HEK293 (cell line): ENCODE measurements around the gene RNF215.

Experiments
- CTCF ChIA-PET: fragments of 350-600 bp; formaldehyde crosslinking; extraction: SDS; loops from one replicate; lab custom pipeline; 2021; ENCODE audit warnings: antibody characterized with exemption; lab: Yijun Ruan, JAX
- POLR2A ChIA-PET: fragments of 300-600 bp; formaldehyde crosslinking; extraction: SDS; loops from one replicate; lab custom pipeline; 2020; ENCODE audit warnings: antibody characterized with exemption, inconsistent platforms; lab: Yijun Ruan, JAX
- H3K27ac ChIP-seq: fragments of 200-500 bp; sonication (Bioruptor generic); 2 replicates; pipeline ENCODE4 v1.5.1; 2014; ENCODE audit warnings: low read depth, low read length, control low read depth, inconsistent platforms; ENCODE audit errors: extremely low read depth
- H3K36me3 ChIP-seq, 2 experiments: fragments of 200-500 bp in 1 of 2; sonication (Bioruptor generic) in 1 of 2; 1 replicate in 1 of 2; 2 replicates in 1 of 2; pipeline ENCODE4 v1.5.1; 2014 to 2017; ENCODE audit warnings: inconsistent platforms in 2 of 2, low read length in 2 of 2; ENCODE audit not compliant: control insufficient read depth in 2 of 2, insufficient read depth in 1 of 2
- H3K4me1 ChIP-seq: fragments of 200-500 bp; sonication (Bioruptor generic); 2 replicates; pipeline ENCODE4 v1.5.1; 2014; ENCODE audit warnings: mild to moderate bottlenecking, low read length, inconsistent platforms; ENCODE audit not compliant: control insufficient read depth, insufficient read depth
- H3K4me3 ChIP-seq: 2 replicates; pipeline ENCODE4 v1.5.1; 2011; ENCODE audit warnings: low read depth, mild to moderate bottlenecking, control low read depth, low read length, moderate library complexity
- H3K9me3 ChIP-seq: fragments of 200-500 bp; sonication (Bioruptor generic); 2 replicates; pipeline ENCODE4 v1.5.1; 2014; ENCODE audit warnings: low read depth, low read length, inconsistent platforms; ENCODE audit not compliant: control insufficient read depth, insufficient read depth
- ATF2 ChIP-seq: fragments of 450-650 bp; formaldehyde crosslinking; IDR thresholded peaks from 2 replicates; pipeline ENCODE4 v1.5.1; 2016; ENCODE audit warnings: missing biosample characterization, missing genetic modification characterization, low read depth
- KLF7 ChIP-seq: fragments of 450-650 bp; formaldehyde crosslinking; IDR thresholded peaks from 2 replicates; pipeline ENCODE4 v1.5.1; 2016; ENCODE audit warnings: missing biosample characterization, missing genetic modification characterization, borderline replicate concordance
- PRDM2 ChIP-seq: fragments of 450-650 bp; formaldehyde crosslinking; IDR thresholded peaks from 2 replicates; pipeline ENCODE4 v1.5.1; 2016; ENCODE audit warnings: missing biosample characterization, missing genetic modification characterization, borderline replicate concordance
- RBAK ChIP-seq: fragments of 450-650 bp; formaldehyde crosslinking; IDR thresholded peaks from 2 replicates; pipeline ENCODE4 v1.5.1; 2016; ENCODE audit warnings: missing biosample characterization, missing genetic modification characterization
- YY1 ChIP-seq: fragments of 450-650 bp; formaldehyde crosslinking; IDR thresholded peaks from 2 replicates; pipeline ENCODE4 v1.5.1; 2018; ENCODE audit warnings: missing biosample characterization, missing genetic modification characterization
- ZNF140 ChIP-seq: fragments of 450-650 bp; formaldehyde crosslinking; IDR thresholded peaks from 2 replicates; pipeline ENCODE4 v1.5.1; 2016; ENCODE audit warnings: missing biosample characterization, missing genetic modification characterization
- ZNF16 ChIP-seq: fragments of 450-650 bp; formaldehyde crosslinking; IDR thresholded peaks from 2 replicates; pipeline ENCODE4 v1.5.1; 2016; ENCODE audit warnings: low read depth, missing biosample characterization, missing genetic modification characterization
- ZNF292 ChIP-seq: fragments of 450-650 bp; formaldehyde crosslinking; IDR thresholded peaks from 2 replicates; pipeline ENCODE4 v1.5.1; 2016; ENCODE audit warnings: low read depth, missing biosample characterization, missing genetic modification characterization, borderline replicate concordance
- ZNF311 ChIP-seq: fragments of 450-650 bp; formaldehyde crosslinking; IDR thresholded peaks from 2 replicates; pipeline ENCODE4 v1.5.1; 2017; ENCODE audit warnings: missing biosample characterization, missing genetic modification characterization, borderline replicate concordance
- ZNF350 ChIP-seq: fragments of 450-650 bp; formaldehyde crosslinking; IDR thresholded peaks from 2 replicates; pipeline ENCODE4 v1.5.0; 2017; ENCODE audit warnings: missing biosample characterization, mild to moderate bottlenecking, missing genetic modification characterization
- ZNF571 ChIP-seq: fragments of 450-650 bp; formaldehyde crosslinking; IDR thresholded peaks from 2 replicates; pipeline ENCODE4 v1.5.0; 2017; ENCODE audit warnings: missing biosample characterization, missing genetic modification characterization
- ZNF776 ChIP-seq: fragments of 450-650 bp; formaldehyde crosslinking; IDR thresholded peaks from 2 replicates; pipeline ENCODE4 v1.5.0; 2017; ENCODE audit warnings: missing biosample characterization, missing genetic modification characterization, borderline replicate concordance
- ZSCAN4 ChIP-seq: fragments of 450-650 bp; formaldehyde crosslinking; IDR thresholded peaks from 2 replicates; pipeline ENCODE4 v1.5.1; 2017; ENCODE audit warnings: missing biosample characterization, missing genetic modification characterization
- TF ChIP-seq, protein P1 (sequence below): fragments of 450-650 bp; formaldehyde crosslinking; IDR thresholded peaks from 2 replicates; pipeline ENCODE4 v1.5.1; 2017; ENCODE audit warnings: missing biosample characterization, missing genetic modification characterization
- TF ChIP-seq, protein P2 (sequence below): fragments of 450-650 bp; formaldehyde crosslinking; IDR thresholded peaks from 2 replicates; pipeline ENCODE4 v1.5.1; 2016; ENCODE audit warnings: missing biosample characterization, missing genetic modification characterization
- TF ChIP-seq, protein P3 (sequence below): fragments of 450-650 bp; formaldehyde crosslinking; conservative IDR thresholded peaks from 2 replicates; pipeline ENCODE4 v1.5.1; 2016; ENCODE audit warnings: low read depth, missing biosample characterization, missing genetic modification characterization

Gene RNF215

GRCh38 chr22:30416837-30417236 lies 29.6 kb upstream of the RNF215 start:
- H3K4me1 ChIP-seq, result peaks cover 9% of the 10 kb centered on the region
- no peak overlapping the region for H3K4me3 ChIP-seq
- H3K9me3 ChIP-seq, result no peaks in the 10 kb centered on the region
- TF ChIP-seq YY1 (tag by site-specific recombination) (no peak), ATF2 (tag by site-specific recombination) (no peak), ZNF140 (tag by site-specific recombination) (no peak), ZNF292 (tag by site-specific recombination) (no peak), RBAK (tag by site-specific recombination) (no peak), ZNF350 (tag by site-specific recombination) (no peak), ZNF16 (tag by site-specific recombination) (no peak), ZNF311 (tag by site-specific recombination) (no peak), KLF7 (tag by site-specific recombination) (no peak), ZNF571 (tag by site-specific recombination) (no peak), PRDM2 (tag by site-specific recombination) (no peak), ZNF776 (tag by site-specific recombination) (no peak), ZSCAN4 (tag by site-specific recombination) (no peak)
- TF ChIP-seq, protein P1, sequence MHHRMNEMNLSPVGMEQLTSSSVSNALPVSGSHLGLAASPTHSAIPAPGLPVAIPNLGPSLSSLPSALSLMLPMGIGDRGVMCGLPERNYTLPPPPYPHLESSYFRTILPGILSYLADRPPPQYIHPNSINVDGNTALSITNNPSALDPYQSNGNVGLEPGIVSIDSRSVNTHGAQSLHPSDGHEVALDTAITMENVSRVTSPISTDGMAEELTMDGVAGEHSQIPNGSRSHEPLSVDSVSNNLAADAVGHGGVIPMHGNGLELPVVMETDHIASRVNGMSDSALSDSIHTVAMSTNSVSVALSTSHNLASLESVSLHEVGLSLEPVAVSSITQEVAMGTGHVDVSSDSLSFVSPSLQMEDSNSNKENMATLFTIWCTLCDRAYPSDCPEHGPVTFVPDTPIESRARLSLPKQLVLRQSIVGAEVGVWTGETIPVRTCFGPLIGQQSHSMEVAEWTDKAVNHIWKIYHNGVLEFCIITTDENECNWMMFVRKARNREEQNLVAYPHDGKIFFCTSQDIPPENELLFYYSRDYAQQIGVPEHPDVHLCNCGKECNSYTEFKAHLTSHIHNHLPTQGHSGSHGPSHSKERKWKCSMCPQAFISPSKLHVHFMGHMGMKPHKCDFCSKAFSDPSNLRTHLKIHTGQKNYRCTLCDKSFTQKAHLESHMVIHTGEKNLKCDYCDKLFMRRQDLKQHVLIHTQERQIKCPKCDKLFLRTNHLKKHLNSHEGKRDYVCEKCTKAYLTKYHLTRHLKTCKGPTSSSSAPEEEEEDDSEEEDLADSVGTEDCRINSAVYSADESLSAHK (tag by site-specific recombination), result no peak
- TF ChIP-seq, protein P2, sequence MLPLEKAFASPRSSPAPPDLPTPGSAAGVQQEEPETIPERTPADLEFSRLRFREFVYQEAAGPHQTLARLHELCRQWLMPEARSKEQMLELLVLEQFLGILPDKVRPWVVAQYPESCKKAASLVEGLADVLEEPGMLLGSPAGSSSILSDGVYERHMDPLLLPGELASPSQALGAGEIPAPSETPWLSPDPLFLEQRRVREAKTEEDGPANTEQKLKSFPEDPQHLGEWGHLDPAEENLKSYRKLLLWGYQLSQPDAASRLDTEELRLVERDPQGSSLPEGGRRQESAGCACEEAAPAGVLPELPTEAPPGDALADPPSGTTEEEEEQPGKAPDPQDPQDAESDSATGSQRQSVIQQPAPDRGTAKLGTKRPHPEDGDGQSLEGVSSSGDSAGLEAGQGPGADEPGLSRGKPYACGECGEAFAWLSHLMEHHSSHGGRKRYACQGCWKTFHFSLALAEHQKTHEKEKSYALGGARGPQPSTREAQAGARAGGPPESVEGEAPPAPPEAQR (tag by site-specific recombination), result no peak
- TF ChIP-seq, protein P3, sequence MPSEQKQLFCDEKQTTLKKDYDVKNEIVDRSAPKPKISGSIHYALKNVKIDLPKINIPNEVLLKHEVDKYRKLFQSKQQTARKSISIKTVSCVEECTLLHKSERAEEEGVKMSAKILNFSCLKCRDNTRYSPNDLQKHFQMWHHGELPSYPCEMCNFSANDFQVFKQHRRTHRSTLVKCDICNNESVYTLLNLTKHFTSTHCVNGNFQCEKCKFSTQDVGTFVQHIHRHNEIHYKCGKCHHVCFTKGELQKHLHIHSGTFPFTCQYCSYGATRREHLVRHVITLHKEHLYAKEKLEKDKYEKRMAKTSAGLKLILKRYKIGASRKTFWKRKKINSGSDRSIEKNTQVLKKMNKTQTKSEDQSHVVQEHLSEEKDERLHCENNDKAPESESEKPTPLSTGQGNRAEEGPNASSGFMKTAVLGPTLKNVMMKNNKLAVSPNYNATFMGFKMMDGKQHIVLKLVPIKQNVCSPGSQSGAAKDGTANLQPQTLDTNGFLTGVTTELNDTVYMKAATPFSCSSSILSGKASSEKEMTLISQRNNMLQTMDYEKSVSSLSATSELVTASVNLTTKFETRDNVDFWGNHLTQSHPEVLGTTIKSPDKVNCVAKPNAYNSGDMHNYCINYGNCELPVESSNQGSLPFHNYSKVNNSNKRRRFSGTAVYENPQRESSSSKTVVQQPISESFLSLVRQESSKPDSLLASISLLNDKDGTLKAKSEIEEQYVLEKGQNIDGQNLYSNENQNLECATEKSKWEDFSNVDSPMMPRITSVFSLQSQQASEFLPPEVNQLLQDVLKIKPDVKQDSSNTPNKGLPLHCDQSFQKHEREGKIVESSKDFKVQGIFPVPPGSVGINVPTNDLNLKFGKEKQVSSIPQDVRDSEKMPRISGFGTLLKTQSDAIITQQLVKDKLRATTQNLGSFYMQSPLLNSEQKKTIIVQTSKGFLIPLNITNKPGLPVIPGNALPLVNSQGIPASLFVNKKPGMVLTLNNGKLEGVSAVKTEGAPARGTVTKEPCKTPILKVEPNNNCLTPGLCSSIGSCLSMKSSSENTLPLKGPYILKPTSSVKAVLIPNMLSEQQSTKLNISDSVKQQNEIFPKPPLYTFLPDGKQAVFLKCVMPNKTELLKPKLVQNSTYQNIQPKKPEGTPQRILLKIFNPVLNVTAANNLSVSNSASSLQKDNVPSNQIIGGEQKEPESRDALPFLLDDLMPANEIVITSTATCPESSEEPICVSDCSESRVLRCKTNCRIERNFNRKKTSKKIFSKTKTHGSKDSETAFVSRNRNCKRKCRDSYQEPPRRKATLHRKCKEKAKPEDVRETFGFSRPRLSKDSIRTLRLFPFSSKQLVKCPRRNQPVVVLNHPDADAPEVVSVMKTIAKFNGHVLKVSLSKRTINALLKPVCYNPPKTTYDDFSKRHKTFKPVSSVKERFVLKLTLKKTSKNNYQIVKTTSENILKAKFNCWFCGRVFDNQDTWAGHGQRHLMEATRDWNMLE (tag by site-specific recombination), result no peak
- H3K27ac ChIP-seq, result no peak overlapping the region
- POLR2A ChIA-PET, result interaction anchor here (1.0 kb wide), 1 partner anchor 8 kb away, joined by 3 read pairs; the partner anchor contains the start of gene MTFP1
- CTCF ChIA-PET, result interaction anchor here (0.6 kb wide), 1 partner anchor 26 kb away, joined by 3 read pairs; no protein-coding TSS in a partner anchor
- H3K36me3 ChIP-seq, result peaks cover 5 to 83% of the 10 kb centered on the region in 2 experiments; a peak in 2 of 3 replicates
